Measurements from ENCODE around the gene GPR160.

Gene GPR160

GRCh38 chr3:170021083-170021482 lies 16.7 kb upstream of the GPR160 start:
- TF ChIP-seq RAD21 (IDR thresholded peaks at IDR 0.05; ENCODE audit: low read depth) = no peak
- TF ChIP-seq TAF1 (IDR thresholded peaks at IDR 0.05; ENCODE audit: low read depth) = no peak
- TF ChIP-seq, protein P1, sequence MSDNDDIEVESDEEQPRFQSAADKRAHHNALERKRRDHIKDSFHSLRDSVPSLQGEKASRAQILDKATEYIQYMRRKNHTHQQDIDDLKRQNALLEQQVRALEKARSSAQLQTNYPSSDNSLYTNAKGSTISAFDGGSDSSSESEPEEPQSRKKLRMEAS (IDR thresholded peaks at IDR 0.05) = no peak
- no peak for TF ChIP-seq USF1 (IDR thresholded peaks at IDR 0.05)
- no peak for TF ChIP-seq TEAD4 (IDR thresholded peaks at IDR 0.05)
- no peak for TF ChIP-seq TCF12 (IDR thresholded peaks at IDR 0.05; ENCODE audit: low read depth)
- no peak for TF ChIP-seq CEBPB (IDR thresholded peaks at IDR 0.05)
- no peak for TF ChIP-seq EGR1 (IDR thresholded peaks at IDR 0.05)

GRCh38 chr3:170022336-170022735 lies 15.5 kb upstream of the GPR160 start:
- TF ChIP-seq TAF1 (IDR thresholded peaks at IDR 0.05; ENCODE audit: low read depth) (no peak), TEAD4 (IDR thresholded peaks at IDR 0.05) (no peak), EGR1 (IDR thresholded peaks at IDR 0.05) (no peak), TCF12 (IDR thresholded peaks at IDR 0.05; ENCODE audit: low read depth) (no peak), FOXM1 (IDR thresholded peaks at IDR 0.05; ENCODE audit: borderline replicate concordance, low read depth) (no peak), CREB1 (IDR thresholded peaks at IDR 0.05; ENCODE audit: low read depth) (no peak), EP300 (IDR thresholded peaks at IDR 0.05; ENCODE audit: borderline replicate concordance) (no peak), CEBPB (IDR thresholded peaks at IDR 0.05) (no peak), RAD21 (IDR thresholded peaks at IDR 0.05; ENCODE audit: low read depth) (no peak), USF1 (IDR thresholded peaks at IDR 0.05) (no peak), NFIC (IDR thresholded peaks at IDR 0.05) (no peak), YY1 (IDR thresholded peaks at IDR 0.05; ENCODE audit: low read depth) (no peak), ZBTB7A (IDR thresholded peaks at IDR 0.05; ENCODE audit: low read depth) (no peak)
- TF ChIP-seq, protein P2, sequence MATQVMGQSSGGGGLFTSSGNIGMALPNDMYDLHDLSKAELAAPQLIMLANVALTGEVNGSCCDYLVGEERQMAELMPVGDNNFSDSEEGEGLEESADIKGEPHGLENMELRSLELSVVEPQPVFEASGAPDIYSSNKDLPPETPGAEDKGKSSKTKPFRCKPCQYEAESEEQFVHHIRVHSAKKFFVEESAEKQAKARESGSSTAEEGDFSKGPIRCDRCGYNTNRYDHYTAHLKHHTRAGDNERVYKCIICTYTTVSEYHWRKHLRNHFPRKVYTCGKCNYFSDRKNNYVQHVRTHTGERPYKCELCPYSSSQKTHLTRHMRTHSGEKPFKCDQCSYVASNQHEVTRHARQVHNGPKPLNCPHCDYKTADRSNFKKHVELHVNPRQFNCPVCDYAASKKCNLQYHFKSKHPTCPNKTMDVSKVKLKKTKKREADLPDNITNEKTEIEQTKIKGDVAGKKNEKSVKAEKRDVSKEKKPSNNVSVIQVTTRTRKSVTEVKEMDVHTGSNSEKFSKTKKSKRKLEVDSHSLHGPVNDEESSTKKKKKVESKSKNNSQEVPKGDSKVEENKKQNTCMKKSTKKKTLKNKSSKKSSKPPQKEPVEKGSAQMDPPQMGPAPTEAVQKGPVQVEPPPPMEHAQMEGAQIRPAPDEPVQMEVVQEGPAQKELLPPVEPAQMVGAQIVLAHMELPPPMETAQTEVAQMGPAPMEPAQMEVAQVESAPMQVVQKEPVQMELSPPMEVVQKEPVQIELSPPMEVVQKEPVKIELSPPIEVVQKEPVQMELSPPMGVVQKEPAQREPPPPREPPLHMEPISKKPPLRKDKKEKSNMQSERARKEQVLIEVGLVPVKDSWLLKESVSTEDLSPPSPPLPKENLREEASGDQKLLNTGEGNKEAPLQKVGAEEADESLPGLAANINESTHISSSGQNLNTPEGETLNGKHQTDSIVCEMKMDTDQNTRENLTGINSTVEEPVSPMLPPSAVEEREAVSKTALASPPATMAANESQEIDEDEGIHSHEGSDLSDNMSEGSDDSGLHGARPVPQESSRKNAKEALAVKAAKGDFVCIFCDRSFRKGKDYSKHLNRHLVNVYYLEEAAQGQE (IDR thresholded peaks at IDR 0.05; ENCODE audit: low read depth) = no peak
- TF ChIP-seq, protein P1 (IDR thresholded peaks at IDR 0.05) = no peak

- TF ChIP-seq EP300 (IDR thresholded peaks at IDR 0.05; ENCODE audit: borderline replicate concordance) = no peak
- no peak for TF ChIP-seq CREB1 (IDR thresholded peaks at IDR 0.05; ENCODE audit: low read depth)
- no peak for TF ChIP-seq ZBTB7A (IDR thresholded peaks at IDR 0.05; ENCODE audit: low read depth)
Measured at GRCh38 chr3:170023165-170023564, 14.6 kb upstream of the GPR160 start.

DNA sequence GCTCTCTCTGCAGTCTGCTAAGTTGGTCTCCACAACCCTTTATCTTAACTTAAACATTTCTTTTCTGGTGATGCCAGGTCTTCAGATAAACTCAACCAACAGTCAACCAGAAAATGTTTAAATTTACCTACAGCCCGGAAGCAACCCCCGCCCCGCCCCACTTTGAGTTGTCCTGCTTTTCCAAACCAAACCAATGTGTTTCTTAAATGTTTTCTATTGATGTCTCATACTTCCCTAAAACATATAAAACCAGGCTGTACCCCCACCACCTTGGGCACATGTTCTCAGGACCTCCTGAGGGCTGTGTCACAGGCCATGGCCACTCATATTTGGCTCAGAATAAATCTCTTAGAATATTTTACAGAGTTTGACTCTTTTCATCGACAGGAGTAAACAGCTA lies 13.2 kb upstream of the GPR160 start:
- TF ChIP-seq RAD21 (IDR thresholded peaks at IDR 0.05; ENCODE audit: low read depth) (no peak), CREB1 (IDR thresholded peaks at IDR 0.05; ENCODE audit: low read depth) (no peak), TEAD4 (IDR thresholded peaks at IDR 0.05) (no peak), USF1 (IDR thresholded peaks at IDR 0.05) (no peak), EGR1 (IDR thresholded peaks at IDR 0.05) (no peak), YY1 (IDR thresholded peaks at IDR 0.05; ENCODE audit: low read depth) (no peak), CEBPB (IDR thresholded peaks at IDR 0.05) (no peak), ZBTB7A (IDR thresholded peaks at IDR 0.05; ENCODE audit: low read depth) (no peak), EP300 (IDR thresholded peaks at IDR 0.05; ENCODE audit: borderline replicate concordance) (no peak), TCF12 (IDR thresholded peaks at IDR 0.05; ENCODE audit: low read depth) (no peak)
- TF ChIP-seq, protein P2 (IDR thresholded peaks at IDR 0.05; ENCODE audit: low read depth) = no peak
- TF ChIP-seq, protein P1 (IDR thresholded peaks at IDR 0.05) = no peak

DNA sequence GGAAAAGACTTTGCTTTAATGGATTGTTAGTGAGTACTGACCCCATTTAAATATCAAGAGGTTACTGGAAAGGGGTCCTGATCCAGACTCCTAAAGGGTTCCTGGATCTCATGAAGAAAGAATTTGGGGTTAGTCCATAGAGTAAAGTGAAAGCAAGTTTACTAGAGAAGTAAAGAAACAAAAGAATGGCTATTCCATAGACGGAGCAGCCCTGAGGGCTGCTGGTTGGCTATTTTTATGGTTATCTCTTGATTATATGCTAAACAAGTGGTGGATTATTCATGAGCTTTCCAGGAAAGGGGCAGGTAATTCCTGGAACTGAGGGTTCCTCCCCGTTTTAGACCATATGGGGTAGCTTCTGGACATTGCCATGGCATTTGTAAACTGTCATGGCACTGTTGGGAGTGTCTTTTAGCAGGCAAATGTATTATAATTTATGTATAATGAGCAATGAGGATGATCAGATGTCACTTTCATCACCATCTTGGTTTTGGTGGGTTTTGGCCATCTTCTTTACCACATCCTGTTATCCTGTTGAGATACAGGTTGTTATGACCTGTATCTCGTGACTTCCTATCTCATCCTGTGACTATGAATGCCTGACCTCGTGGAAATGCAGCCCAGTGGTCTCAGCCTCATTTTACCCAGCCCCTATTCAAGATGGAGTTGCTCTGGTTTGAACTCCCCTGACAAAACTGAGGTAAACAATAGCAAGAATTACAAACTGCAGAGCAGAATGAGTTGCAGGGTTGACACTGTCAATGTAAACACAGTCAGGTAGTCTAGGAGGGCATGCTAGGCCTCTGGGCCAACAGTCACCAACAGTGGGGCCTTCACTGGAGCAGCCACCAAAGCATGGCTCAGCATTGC lies 10.3 kb upstream of the GPR160 start:
- no peak for TF ChIP-seq CREB1 (IDR thresholded peaks at IDR 0.05; ENCODE audit: low read depth)
- TF ChIP-seq YY1 (IDR thresholded peaks at IDR 0.05; ENCODE audit: low read depth) = no peak
- TF ChIP-seq TEAD4 (IDR thresholded peaks at IDR 0.05) = no peak
- TF ChIP-seq ZBTB7A (IDR thresholded peaks at IDR 0.05; ENCODE audit: low read depth) = no peak
- no peak for TF ChIP-seq EGR1 (IDR thresholded peaks at IDR 0.05)
- no peak for TF ChIP-seq CEBPB (IDR thresholded peaks at IDR 0.05)
- no peak for TF ChIP-seq USF1 (IDR thresholded peaks at IDR 0.05)
- TF ChIP-seq, protein P1 (IDR thresholded peaks at IDR 0.05) = no peak
- TF ChIP-seq RAD21 (IDR thresholded peaks at IDR 0.05; ENCODE audit: low read depth) = no peak
